NB4 (cell line): ENCODE results near the gene CD36.

Experiments used
- DNase-seq: peaks from one replicate; pipeline ENCODE4 v3.0.0; 2010; ENCODE audit warnings: low read depth
- H3K4me3 ChIP-seq: one replicate; pipeline ENCODE4 v1.5.1; 2011; ENCODE audit warnings: mild to moderate bottlenecking, low read depth, low read length, moderate library complexity
- CTCF ChIP-seq: IDR thresholded peaks from one replicate; pipeline ENCODE4 v1.5.1; 2012; ENCODE audit warnings: low read depth, low read length
- MYC ChIP-seq: IDR thresholded peaks from 2 replicates; pipeline ENCODE4 v1.6.1; 2011; ENCODE audit warnings: low read depth, low read length
- POLR2A ChIP-seq: IDR thresholded peaks from 2 replicates; pipeline ENCODE4 v1.6.1; 2011; ENCODE audit warnings: mild to moderate bottlenecking; ENCODE audit not compliant: insufficient read length; ENCODE audit errors: extremely low read depth
- TF ChIP-seq, protein P1 (sequence below): IDR thresholded peaks from 2 replicates; pipeline ENCODE4 v1.6.1; 2011; ENCODE audit warnings: low read depth, low read length

CD36 gene

DNA sequence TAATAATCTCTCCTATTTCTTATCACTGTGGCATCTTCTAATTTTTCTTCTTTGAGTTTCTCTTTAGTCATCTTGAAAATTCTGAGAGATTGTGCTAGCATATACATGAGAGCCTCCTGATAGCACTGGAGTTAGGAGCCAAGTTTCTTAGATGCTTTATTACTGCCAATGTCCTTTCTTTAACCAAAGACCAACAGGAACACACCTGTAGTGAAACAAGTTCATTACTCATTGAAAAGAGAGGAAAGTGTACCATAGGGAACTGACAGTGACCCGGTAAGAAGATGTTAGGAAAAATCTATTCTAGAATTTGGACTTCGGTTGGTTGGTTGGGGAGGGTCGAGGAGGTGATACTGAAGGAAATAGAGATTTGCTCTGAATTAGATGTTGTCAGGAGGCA lies 27.1 kb upstream of the CD36 start:
- DNase-seq: no peak
- TF ChIP-seq, protein P1, sequence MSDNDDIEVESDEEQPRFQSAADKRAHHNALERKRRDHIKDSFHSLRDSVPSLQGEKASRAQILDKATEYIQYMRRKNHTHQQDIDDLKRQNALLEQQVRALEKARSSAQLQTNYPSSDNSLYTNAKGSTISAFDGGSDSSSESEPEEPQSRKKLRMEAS: no peak
- TF ChIP-seq MYC (no peak), CTCF (no peak), POLR2A (no peak)
- H3K4me3 ChIP-seq: no peak overlapping the region

GRCh38 chr7:80611779-80612178 lies 26.7 kb upstream of the CD36 start:
- DNase-seq: no peak
- TF ChIP-seq, protein P1: no peak
- TF ChIP-seq CTCF (no peak), POLR2A (no peak), MYC (no peak)
- H3K4me3 ChIP-seq: no peak overlapping the region

DNA sequence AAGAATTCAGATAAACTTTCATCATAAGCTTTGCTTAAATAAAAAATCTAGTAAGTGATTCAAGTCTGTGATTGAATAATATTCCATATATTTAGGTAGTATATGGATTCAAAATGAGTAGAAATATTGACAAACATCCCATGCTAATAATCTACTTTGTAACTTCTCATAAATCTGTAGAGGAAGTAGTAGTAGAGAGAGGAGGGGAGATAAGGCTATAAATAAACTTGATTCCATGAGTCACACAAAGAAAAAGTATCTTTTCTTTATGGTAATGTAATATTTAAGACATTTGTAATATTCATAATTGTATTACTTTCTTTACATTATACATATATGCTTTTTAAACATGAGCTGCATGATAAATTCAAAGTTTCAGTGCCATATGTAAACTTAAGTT lies 25.6 kb upstream of the CD36 start:
- H3K4me3 ChIP-seq: no peak overlapping the region
- DNase-seq: peak; percentile 12
- TF ChIP-seq MYC: no peak
- no peak for TF ChIP-seq POLR2A
- TF ChIP-seq, protein P1: no peak
- no peak for TF ChIP-seq CTCF

DNA sequence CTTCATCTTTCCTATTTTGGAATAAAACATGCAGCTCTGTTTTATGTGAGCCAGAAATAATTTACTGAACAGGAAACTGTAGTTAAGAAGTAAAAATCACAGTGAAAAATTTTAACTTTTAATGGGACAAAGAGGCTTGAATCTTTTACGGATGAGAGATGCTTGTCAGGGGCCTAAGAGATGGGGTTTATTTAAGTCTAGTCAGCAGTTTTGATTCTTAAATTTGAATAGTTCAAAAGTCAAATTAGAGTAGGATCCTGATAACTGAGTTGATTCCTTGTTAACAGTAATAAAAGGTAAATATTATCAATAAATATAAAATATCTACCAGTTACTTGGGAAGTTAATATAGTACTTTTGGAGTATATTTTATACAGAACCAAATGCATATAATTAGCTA lies 24.9 kb upstream of the CD36 start:
- DNase-seq: no peak
- H3K4me3 ChIP-seq: no peak overlapping the region
- no peak for TF ChIP-seq MYC
- no peak for TF ChIP-seq CTCF
- TF ChIP-seq POLR2A: no peak
- TF ChIP-seq, protein P1: no peak

DNA sequence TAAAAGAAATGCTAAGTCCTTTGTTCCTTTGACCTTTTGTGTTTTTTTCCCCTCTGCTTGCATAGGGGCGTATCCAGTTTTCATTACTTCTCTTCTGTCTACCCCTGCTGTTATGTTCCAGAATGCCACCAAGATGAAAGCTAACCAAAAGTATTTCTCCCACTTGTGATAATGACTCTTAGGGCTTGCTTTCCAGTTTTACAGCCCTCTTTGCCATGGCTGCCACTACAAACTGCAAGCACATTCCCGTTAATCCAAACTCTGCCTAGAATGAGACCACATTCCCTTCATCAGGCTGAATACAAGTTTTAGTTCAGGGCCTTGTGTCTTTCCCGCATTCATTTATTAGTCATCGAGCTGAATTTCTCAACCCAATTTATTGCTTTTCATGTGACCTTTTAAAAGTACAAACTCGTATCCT lies 23.6 kb upstream of the CD36 start:
- no peak for DNase-seq
- TF ChIP-seq, protein P1: no peak
- TF ChIP-seq POLR2A (no peak), CTCF (no peak), MYC (no peak)
- H3K4me3 ChIP-seq: no peak overlapping the region

DNA sequence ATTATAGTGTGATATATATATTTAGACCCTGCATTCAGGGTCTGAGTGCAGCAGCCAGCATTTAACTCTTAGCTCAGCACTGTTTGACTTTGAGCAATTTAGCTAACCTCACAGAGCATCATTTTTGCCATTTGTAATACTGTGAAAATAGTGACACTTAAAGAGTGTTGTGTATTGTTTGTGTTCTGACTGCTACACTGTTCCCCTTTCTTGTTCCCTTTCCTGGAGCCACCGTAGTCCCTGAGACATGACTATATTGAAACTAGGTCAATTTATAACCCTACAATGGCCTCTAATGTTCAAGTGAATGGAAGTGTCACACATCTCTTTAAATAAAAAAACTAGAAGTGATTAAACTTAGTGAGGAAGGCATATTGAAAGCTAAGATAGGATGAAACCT lies 20.3 kb upstream of the CD36 start:
- DNase-seq: no peak
- TF ChIP-seq POLR2A: no peak
- TF ChIP-seq CTCF: no peak
- TF ChIP-seq, protein P1: no peak
- TF ChIP-seq MYC: no peak
- H3K4me3 ChIP-seq: no peak overlapping the region
